ENCODE data around the gene CBLC.
A peak's percentile ranks its signal among the peaks of the same experiment; 100 is the strongest.

The CBLC gene

DNA sequence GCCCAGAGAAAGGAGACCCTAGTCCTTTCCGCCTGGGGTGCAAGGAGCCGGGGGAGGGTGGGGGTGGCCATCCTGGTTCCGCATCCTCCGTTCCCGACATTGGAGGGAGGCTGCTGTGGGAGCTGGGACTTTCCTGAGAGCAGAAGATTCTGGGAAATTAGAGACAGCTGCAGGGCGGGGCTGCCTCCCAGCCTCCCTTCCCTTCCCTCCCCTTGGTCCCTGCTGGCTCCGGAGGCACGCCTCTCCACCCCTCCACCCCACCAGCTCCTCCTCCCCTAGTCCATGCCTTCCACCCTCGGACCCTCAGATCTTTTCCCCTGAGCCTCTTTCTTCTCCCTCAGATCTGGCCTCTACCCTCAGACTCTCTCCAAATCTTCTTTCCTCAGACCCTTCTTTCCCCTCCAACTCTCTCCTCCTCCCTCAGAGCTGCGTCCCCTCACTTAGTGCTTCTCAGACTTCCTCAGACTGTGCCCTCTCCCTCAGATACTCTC lies 32.3 kb upstream of the CBLC start (continued):
- TF ChIP-seq, protein P1, sequence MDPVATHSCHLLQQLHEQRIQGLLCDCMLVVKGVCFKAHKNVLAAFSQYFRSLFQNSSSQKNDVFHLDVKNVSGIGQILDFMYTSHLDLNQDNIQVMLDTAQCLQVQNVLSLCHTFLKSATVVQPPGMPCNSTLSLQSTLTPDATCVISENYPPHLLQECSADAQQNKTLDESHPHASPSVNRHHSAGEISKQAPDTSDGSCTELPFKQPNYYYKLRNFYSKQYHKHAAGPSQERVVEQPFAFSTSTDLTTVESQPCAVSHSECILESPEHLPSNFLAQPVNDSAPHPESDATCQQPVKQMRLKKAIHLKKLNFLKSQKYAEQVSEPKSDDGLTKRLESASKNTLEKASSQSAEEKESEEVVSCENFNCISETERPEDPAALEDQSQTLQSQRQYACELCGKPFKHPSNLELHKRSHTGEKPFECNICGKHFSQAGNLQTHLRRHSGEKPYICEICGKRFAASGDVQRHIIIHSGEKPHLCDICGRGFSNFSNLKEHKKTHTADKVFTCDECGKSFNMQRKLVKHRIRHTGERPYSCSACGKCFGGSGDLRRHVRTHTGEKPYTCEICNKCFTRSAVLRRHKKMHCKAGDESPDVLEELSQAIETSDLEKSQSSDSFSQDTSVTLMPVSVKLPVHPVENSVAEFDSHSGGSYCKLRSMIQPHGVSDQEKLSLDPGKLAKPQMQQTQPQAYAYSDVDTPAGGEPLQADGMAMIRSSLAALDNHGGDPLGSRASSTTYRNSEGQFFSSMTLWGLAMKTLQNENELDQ (tag by site-specific recombination; IDR thresholded peaks at IDR 0.05; ENCODE audit: low read depth) = no peak
- TF ChIP-seq, protein P2, sequence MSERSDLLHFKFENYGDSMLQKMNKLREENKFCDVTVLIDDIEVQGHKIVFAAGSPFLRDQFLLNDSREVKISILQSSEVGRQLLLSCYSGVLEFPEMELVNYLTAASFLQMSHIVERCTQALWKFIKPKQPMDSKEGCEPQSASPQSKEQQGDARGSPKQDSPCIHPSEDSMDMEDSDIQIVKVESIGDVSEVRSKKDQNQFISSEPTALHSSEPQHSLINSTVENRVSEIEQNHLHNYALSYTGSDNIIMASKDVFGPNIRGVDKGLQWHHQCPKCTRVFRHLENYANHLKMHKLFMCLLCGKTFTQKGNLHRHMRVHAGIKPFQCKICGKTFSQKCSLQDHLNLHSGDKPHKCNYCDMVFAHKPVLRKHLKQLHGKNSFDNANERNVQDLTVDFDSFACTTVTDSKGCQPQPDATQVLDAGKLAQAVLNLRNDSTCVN (tag by site-specific recombination; optimal IDR thresholded peaks at IDR 0.05) = no peak
- TF ChIP-seq GLIS2 (tag by site-specific recombination; IDR thresholded peaks at IDR 0.05) (0 out of 2 replicates have a peak, but pooled peaks have one; percentile 29), GLIS1 (tag by site-specific recombination; IDR thresholded peaks at IDR 0.05) (peak; percentile 11; the same call in 1 of the 2 replicates), ZNF2 (tag by site-specific recombination; IDR thresholded peaks at IDR 0.05) (no peak), ZNF202 (tag by site-specific recombination; IDR thresholded peaks at IDR 0.05; ENCODE audit: borderline replicate concordance) (no peak), ZNF677 (tag by site-specific recombination; IDR thresholded peaks at IDR 0.05) (no peak), ZNF626 (tag by site-specific recombination; IDR thresholded peaks at IDR 0.05) (no peak), ZNF777 (tag by site-specific recombination; IDR thresholded peaks at IDR 0.05; ENCODE audit: borderline replicate concordance) (no peak), ZNF350 (tag by site-specific recombination; IDR thresholded peaks at IDR 0.05) (no peak), ZNF16 (tag by site-specific recombination; IDR thresholded peaks at IDR 0.05; ENCODE audit: low read depth) (no peak), ZNF555 (tag by site-specific recombination; conservative IDR thresholded peaks at IDR 0.05) (no peak), ZFP37 (tag by site-specific recombination; IDR thresholded peaks at IDR 0.05) (no peak), ZNF133 (tag by site-specific recombination; IDR thresholded peaks at IDR 0.05) (no peak), KLF1 (tag by site-specific recombination; IDR thresholded peaks at IDR 0.05) (peak; percentile 89), ZSCAN30 (tag by site-specific recombination; IDR thresholded peaks at IDR 0.05) (no peak), ZBTB7A (tag by site-specific recombination; IDR thresholded peaks at IDR 0.05; ENCODE audit: low read depth) (no peak), KLF10 (tag by site-specific recombination; IDR thresholded peaks at IDR 0.05) (no peak), ZBTB48 (tag by site-specific recombination; IDR thresholded peaks at IDR 0.05) (peak; percentile 56), TRIM28 (IDR thresholded peaks at IDR 0.05; ENCODE audit: borderline replicate concordance, low read length) (no peak), PRDM1 (tag by site-specific recombination; IDR thresholded peaks at IDR 0.05) (peak; percentile 77), ZNF366 (tag by site-specific recombination; conservative IDR thresholded peaks at IDR 0.05) (no peak), ZNF121 (tag by site-specific recombination; IDR thresholded peaks at IDR 0.05) (no peak), ZNF169 (tag by site-specific recombination; IDR thresholded peaks at IDR 0.05) (no peak), GLI2 (tag by site-specific recombination; IDR thresholded peaks at IDR 0.05; ENCODE audit: borderline replicate concordance, low read depth) (no peak), KLF7 (tag by site-specific recombination; IDR thresholded peaks at IDR 0.05; ENCODE audit: borderline replicate concordance) (no peak), ZNF707 (tag by site-specific recombination; IDR thresholded peaks at IDR 0.05) (no peak)
- TF ChIP-seq, protein P3, sequence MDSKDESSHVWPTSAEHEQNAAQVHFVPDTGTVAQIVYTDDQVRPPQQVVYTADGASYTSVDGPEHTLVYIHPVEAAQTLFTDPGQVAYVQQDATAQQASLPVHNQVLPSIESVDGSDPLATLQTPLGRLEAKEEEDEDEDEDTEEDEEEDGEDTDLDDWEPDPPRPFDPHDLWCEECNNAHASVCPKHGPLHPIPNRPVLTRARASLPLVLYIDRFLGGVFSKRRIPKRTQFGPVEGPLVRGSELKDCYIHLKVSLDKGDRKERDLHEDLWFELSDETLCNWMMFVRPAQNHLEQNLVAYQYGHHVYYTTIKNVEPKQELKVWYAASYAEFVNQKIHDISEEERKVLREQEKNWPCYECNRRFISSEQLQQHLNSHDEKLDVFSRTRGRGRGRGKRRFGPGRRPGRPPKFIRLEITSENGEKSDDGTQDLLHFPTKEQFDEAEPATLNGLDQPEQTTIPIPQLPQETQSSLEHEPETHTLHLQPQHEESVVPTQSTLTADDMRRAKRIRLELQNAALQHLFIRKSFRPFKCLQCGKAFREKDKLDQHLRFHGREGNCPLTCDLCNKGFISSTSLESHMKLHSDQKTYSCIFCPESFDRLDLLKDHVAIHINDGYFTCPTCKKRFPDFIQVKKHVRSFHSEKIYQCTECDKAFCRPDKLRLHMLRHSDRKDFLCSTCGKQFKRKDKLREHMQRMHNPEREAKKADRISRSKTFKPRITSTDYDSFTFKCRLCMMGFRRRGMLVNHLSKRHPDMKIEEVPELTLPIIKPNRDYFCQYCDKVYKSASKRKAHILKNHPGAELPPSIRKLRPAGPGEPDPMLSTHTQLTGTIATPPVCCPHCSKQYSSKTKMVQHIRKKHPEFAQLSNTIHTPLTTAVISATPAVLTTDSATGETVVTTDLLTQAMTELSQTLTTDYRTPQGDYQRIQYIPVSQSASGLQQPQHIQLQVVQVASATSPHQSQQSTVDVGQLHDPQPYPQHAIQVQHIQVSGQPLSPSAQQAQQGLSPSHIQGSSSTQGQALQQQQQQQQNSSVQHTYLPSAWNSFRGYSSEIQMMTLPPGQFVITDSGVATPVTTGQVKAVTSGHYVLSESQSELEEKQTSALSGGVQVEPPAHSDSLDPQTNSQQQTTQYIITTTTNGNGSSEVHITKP (tag by site-specific recombination; IDR thresholded peaks at IDR 0.05) = peak; percentile 33; the same call in 1 of the 2 replicates
- TF ChIP-seq, protein P4, sequence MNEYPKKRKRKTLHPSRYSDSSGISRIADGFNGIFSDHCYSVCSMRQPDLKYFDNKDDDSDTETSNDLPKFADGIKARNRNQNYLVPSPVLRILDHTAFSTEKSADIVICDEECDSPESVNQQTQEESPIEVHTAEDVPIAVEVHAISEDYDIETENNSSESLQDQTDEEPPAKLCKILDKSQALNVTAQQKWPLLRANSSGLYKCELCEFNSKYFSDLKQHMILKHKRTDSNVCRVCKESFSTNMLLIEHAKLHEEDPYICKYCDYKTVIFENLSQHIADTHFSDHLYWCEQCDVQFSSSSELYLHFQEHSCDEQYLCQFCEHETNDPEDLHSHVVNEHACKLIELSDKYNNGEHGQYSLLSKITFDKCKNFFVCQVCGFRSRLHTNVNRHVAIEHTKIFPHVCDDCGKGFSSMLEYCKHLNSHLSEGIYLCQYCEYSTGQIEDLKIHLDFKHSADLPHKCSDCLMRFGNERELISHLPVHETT (tag by site-specific recombination; IDR thresholded peaks at IDR 0.05) = no peak
- TF ChIP-seq, protein P5, sequence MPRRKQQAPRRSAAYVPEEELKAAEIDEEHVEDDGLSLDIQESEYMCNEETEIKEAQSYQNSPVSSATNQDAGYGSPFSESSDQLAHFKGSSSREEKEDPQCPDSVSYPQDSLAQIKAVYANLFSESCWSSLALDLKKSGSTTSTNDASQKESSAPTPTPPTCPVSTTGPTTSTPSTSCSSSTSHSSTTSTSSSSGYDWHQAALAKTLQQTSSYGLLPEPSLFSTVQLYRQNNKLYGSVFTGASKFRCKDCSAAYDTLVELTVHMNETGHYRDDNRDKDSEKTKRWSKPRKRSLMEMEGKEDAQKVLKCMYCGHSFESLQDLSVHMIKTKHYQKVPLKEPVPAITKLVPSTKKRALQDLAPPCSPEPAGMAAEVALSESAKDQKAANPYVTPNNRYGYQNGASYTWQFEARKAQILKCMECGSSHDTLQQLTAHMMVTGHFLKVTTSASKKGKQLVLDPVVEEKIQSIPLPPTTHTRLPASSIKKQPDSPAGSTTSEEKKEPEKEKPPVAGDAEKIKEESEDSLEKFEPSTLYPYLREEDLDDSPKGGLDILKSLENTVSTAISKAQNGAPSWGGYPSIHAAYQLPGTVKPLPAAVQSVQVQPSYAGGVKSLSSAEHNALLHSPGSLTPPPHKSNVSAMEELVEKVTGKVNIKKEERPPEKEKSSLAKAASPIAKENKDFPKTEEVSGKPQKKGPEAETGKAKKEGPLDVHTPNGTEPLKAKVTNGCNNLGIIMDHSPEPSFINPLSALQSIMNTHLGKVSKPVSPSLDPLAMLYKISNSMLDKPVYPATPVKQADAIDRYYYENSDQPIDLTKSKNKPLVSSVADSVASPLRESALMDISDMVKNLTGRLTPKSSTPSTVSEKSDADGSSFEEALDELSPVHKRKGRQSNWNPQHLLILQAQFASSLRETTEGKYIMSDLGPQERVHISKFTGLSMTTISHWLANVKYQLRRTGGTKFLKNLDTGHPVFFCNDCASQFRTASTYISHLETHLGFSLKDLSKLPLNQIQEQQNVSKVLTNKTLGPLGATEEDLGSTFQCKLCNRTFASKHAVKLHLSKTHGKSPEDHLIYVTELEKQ (tag by site-specific recombination; IDR thresholded peaks at IDR 0.05; ENCODE audit: borderline replicate concordance) = no peak
